Measurements from ENCODE around the gene DIABLO. TPM values are rescaled to one million over a fixed set of nuclear protein-coding genes. Genes with fewer than 3 reads are reported as not detected.

Gene DIABLO
- polyA plus RNA-seq, 1 of the 3 experiments (the other 2 are of a cell fraction), result 78.9 TPM

DNA sequence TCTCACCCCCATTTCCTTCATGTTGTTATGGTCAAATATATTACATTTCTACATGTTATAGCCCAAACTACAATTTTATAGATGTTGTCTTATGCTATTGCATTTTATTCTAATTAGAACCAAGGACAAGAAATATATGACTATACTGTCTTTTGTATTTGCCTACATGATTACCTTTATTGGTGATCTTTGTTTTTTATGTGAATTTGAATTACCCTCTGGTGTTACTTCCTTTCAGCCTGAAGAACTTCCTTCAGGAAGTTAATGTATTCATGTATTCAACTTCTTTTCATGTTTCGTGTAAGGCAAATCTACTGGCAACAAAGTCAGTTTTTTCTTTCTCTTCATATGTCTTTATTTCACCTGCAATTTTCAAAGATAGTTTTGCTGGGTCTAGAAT lies 31.0 kb downstream of the DIABLO start:
- WGBS (ENCODE audit: low lambda C conversion rate), result 63% methylated on average over 1 of the region's 1 CpG
- Histone ChIP-seq H3K4me1 (ENCODE audit: control insufficient read depth in 1 of 2, insufficient read depth in 2 of 2, low read depth in 1 of 2, low read length in 1 of 2) (no peaks in the 10 kb centered on the region), H3K4me3 (ENCODE audit: low read depth in 2 of 2, low read length in 1 of 2) (no peak overlapping the region), H3K27me3 (ENCODE audit: insufficient read depth) (no peaks in the 10 kb centered on the region), H3K9me3 (no peaks in the 10 kb centered on the region; the same call in 1 of the 2 replicates), H3K27ac (ENCODE audit: low read depth in 2 of 2, low read length in 1 of 2) (no peak overlapping the region), H3K9ac (no peak overlapping the region), H3K79me2 (ENCODE audit: insufficient read depth) (no peaks in the 10 kb centered on the region), H3K4me2 (no peak overlapping the region), H4K20me1 (ENCODE audit: insufficient read depth) (no peaks in the 10 kb centered on the region), H3F3A (replicated peaks; ENCODE audit: insufficient read depth) (no peaks in the 10 kb centered on the region), H2AFZ (ENCODE audit: low read depth) (no peak overlapping the region), H3K36me3 (replicated peaks in 1 of 2; ENCODE audit: control insufficient read depth in 1 of 2, insufficient read depth in 2 of 2, low read length in 1 of 2) (no peaks in the 10 kb centered on the region), H3K9me2 (no peaks in the 10 kb centered on the region)
- DNase-seq, result no peak
- CTCF ChIA-PET, result interaction anchor here (1.1 to 2.5 kb wide), 3 partner anchors 71 to 161 kb away, joined by 3 to 11 read pairs (median 8); no protein-coding TSS in a partner anchor
- POLR2A ChIA-PET, result no interaction called here
- TF ChIP-seq, protein P1, sequence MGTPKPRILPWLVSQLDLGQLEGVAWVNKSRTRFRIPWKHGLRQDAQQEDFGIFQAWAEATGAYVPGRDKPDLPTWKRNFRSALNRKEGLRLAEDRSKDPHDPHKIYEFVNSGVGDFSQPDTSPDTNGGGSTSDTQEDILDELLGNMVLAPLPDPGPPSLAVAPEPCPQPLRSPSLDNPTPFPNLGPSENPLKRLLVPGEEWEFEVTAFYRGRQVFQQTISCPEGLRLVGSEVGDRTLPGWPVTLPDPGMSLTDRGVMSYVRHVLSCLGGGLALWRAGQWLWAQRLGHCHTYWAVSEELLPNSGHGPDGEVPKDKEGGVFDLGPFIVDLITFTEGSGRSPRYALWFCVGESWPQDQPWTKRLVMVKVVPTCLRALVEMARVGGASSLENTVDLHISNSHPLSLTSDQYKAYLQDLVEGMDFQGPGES (IDR thresholded peaks at IDR 0.05; ENCODE audit: low read depth, low read length), result no peak
- TF ChIP-seq, protein P2, sequence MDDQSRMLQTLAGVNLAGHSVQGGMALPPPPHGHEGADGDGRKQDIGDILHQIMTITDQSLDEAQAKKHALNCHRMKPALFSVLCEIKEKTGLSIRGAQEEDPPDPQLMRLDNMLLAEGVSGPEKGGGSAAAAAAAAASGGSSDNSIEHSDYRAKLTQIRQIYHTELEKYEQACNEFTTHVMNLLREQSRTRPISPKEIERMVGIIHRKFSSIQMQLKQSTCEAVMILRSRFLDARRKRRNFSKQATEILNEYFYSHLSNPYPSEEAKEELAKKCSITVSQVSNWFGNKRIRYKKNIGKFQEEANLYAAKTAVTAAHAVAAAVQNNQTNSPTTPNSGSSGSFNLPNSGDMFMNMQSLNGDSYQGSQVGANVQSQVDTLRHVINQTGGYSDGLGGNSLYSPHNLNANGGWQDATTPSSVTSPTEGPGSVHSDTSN (IDR thresholded peaks at IDR 0.05), result no peak
- TF ChIP-seq EP300 (IDR thresholded peaks at IDR 0.05; ENCODE audit: borderline replicate concordance in 1 of 2, low read depth in 1 of 2, low read length in 1 of 2) (no peak), RAD21 (IDR thresholded peaks at IDR 0.05; ENCODE audit: low read length) (no peak), RXRA (IDR thresholded peaks at IDR 0.05; ENCODE audit: borderline replicate concordance, low read depth) (no peak), TAF1 (IDR thresholded peaks at IDR 0.05; ENCODE audit: borderline replicate concordance, low read depth, low read length) (no peak), YY1 (IDR thresholded peaks at IDR 0.05; ENCODE audit: low read depth) (no peak), ELF1 (IDR thresholded peaks at IDR 0.05) (no peak), CHD2 (IDR thresholded peaks at IDR 0.05; ENCODE audit: low read length, partially characterized antibody) (no peak), FOSL2 (IDR thresholded peaks at IDR 0.05; ENCODE audit: borderline replicate concordance, low read depth) (no peak)

DNA sequence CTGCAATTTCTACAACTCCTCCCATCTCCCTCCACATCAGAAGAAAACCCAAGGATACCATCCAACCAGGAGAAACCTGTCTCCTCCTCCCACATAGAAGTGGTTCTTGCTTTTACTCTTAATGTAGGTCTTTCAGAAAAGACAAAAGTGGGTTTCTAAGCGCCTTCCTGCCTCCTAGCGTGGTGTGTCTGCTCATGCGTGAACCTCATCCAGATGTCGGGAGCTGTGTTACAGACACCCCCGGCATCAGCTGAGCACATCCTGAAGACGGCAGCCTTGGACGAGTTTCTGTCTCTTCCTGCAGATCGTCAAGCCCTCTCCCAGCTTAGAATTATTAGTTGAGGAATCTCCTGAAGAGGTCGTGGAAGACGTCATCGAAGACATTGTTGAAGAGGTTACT lies 33.4 kb downstream of the DIABLO start:
- Histone ChIP-seq H4K20me1 (ENCODE audit: insufficient read depth) (no peaks in the 10 kb centered on the region), H3K27me3 (ENCODE audit: insufficient read depth) (no peaks in the 10 kb centered on the region), H3K9me3 (no peaks in the 10 kb centered on the region; the same call in 1 of the 2 replicates), H3K36me3 (replicated peaks in 1 of 2; ENCODE audit: control insufficient read depth in 1 of 2, insufficient read depth in 2 of 2, low read length in 1 of 2) (no peaks in the 10 kb centered on the region), H2AFZ (ENCODE audit: low read depth) (no peak overlapping the region), H3F3A (replicated peaks; ENCODE audit: insufficient read depth) (no peaks in the 10 kb centered on the region), H3K4me3 (ENCODE audit: low read depth in 2 of 2, low read length in 1 of 2) (no peak overlapping the region), H3K27ac (ENCODE audit: low read depth in 2 of 2, low read length in 1 of 2) (no peak overlapping the region), H3K9ac (no peak overlapping the region), H3K4me1 (ENCODE audit: control insufficient read depth in 1 of 2, insufficient read depth in 2 of 2, low read depth in 1 of 2, low read length in 1 of 2) (no peaks in the 10 kb centered on the region), H3K79me2 (ENCODE audit: insufficient read depth) (no peaks in the 10 kb centered on the region), H3K9me2 (no peaks in the 10 kb centered on the region), H3K4me2 (no peak overlapping the region)
- TF ChIP-seq GATA2 (CRISPR knock-in tag; IDR thresholded peaks at IDR 0.05), result no peak
- TF ChIP-seq, protein P3, sequence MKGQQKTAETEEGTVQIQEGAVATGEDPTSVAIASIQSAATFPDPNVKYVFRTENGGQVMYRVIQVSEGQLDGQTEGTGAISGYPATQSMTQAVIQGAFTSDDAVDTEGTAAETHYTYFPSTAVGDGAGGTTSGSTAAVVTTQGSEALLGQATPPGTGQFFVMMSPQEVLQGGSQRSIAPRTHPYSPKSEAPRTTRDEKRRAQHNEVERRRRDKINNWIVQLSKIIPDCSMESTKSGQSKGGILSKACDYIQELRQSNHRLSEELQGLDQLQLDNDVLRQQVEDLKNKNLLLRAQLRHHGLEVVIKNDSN (IDR thresholded peaks at IDR 0.05; ENCODE audit: borderline replicate concordance, low read depth), result no peak
- TF ChIP-seq NFIC (IDR thresholded peaks at IDR 0.05; ENCODE audit: borderline replicate concordance), result no peak
- TF ChIP-seq RAD21 (IDR thresholded peaks at IDR 0.05; ENCODE audit: low read length), result no peak
- no peak for TF ChIP-seq SIN3A (IDR thresholded peaks at IDR 0.05; ENCODE audit: borderline replicate concordance, low read depth, low read length)
- TF ChIP-seq GABPA (IDR thresholded peaks at IDR 0.05; ENCODE audit: low read depth), result no peak
- TF ChIP-seq, protein P4, sequence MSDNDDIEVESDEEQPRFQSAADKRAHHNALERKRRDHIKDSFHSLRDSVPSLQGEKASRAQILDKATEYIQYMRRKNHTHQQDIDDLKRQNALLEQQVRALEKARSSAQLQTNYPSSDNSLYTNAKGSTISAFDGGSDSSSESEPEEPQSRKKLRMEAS (IDR thresholded peaks at IDR 0.05; ENCODE audit: low read depth), result no peak
- no peak for TF ChIP-seq CHD2 (IDR thresholded peaks at IDR 0.05; ENCODE audit: low read length, partially characterized antibody)
- TF ChIP-seq, protein P5, sequence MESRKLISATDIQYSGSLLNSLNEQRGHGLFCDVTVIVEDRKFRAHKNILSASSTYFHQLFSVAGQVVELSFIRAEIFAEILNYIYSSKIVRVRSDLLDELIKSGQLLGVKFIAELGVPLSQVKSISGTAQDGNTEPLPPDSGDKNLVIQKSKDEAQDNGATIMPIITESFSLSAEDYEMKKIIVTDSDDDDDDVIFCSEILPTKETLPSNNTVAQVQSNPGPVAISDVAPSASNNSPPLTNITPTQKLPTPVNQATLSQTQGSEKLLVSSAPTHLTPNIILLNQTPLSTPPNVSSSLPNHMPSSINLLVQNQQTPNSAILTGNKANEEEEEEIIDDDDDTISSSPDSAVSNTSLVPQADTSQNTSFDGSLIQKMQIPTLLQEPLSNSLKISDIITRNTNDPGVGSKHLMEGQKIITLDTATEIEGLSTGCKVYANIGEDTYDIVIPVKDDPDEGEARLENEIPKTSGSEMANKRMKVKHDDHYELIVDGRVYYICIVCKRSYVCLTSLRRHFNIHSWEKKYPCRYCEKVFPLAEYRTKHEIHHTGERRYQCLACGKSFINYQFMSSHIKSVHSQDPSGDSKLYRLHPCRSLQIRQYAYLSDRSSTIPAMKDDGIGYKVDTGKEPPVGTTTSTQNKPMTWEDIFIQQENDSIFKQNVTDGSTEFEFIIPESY (IDR thresholded peaks at IDR 0.05; ENCODE audit: borderline replicate concordance, low read depth), result no peak
- 90% methylated on average over 11 of the region's 11 CpGs for WGBS (ENCODE audit: low lambda C conversion rate)
- ChIA-PET CTCF (interaction anchor here (0.6 to 4.9 kb wide), 8 partner anchors 10 to 163 kb away, joined by 3 to 85 read pairs (median 18); partner anchors contain the start of gene B3GNT4), POLR2A (no interaction called here)
- DNase-seq, result no peak
